Panc1 (cell line): ENCODE data around the gene SPO11. TPM values are rescaled to one million over a fixed set of nuclear protein-coding genes. Genes with fewer than 3 reads are reported as not detected.

Source experiments
- ATAC-seq: fragments of 200-7000 bp; cut with Tn5 transposase; 2 replicates; pipeline ENCODE4 v1.9.1; 2020; ENCODE audit warnings: mild to moderate bottlenecking, moderate library complexity
- BruUV-seq: library from RNA; stranded (reverse); fragments of 400-500 nt; replicated peaks from 2 replicates; lab custom pipeline; 2021; lab: Mats Ljungman, UMichigan
- CTCF ChIA-PET: fragments of 300-600 bp; sonication (Branson Sonifier 250); formaldehyde crosslinking; loops from one replicate; lab custom pipeline; 2022; ENCODE audit warnings: antibody characterized with exemption; lab: Charles Lee
- POLR2A ChIA-PET: fragments of 300-600 bp; sonication (Branson Sonifier 250); formaldehyde crosslinking; loops from one replicate; lab custom pipeline; 2022; ENCODE audit warnings: antibody characterized with exemption; lab: Charles Lee
- DNase-seq: peaks from one replicate; pipeline ENCODE4 v3.0.0-alpha.2; 2010; ENCODE audit warnings: low read depth, low spot score
- H3K27ac ChIP-seq: 2 replicates; pipeline ENCODE4 v1.5.1; 2011; ENCODE audit warnings: mild to moderate bottlenecking, low read length, inconsistent platforms
- H3K27me3 ChIP-seq: fragments of 200-500 bp; sonication (Bioruptor generic); 2 replicates; pipeline ENCODE4 v1.6.0; 2014; ENCODE audit warnings: low read length, inconsistent platforms; ENCODE audit not compliant: control insufficient read depth, insufficient read depth
- H3K36me3 ChIP-seq: fragments of 200-500 bp; sonication (Bioruptor generic); 2 replicates; pipeline ENCODE4 v1.5.1; 2014; ENCODE audit warnings: inconsistent platforms, mild to moderate bottlenecking, low read length, moderate library complexity; ENCODE audit not compliant: control insufficient read depth, insufficient read depth
- H3K4me1 ChIP-seq: 2 replicates; pipeline ENCODE4 v1.5.1; 2011; ENCODE audit warnings: inconsistent platforms, mild to moderate bottlenecking, low read length, moderate library complexity; ENCODE audit not compliant: control insufficient read depth, insufficient read depth
- H3K4me3 ChIP-seq, 2 experiments: 2 replicates each; pipeline ENCODE4 v1.5.1; 2011 to 2012; ENCODE audit warnings: low read depth in 2 of 2, low read length in 2 of 2, mild to moderate bottlenecking in 2 of 2, inconsistent platforms in 1 of 2, moderate library complexity in 1 of 2
- H3K9me3 ChIP-seq: fragments of 200-500 bp; sonication (Bioruptor generic); 2 replicates; pipeline ENCODE4 v1.5.1; 2014; ENCODE audit warnings: low read depth, mild to moderate bottlenecking, inconsistent platforms, low read length, moderate library complexity; ENCODE audit not compliant: control insufficient read depth, insufficient read depth
- POLR2AphosphoS5 ChIP-seq: IDR thresholded peaks from 2 replicates; pipeline ENCODE4 v1.6.1; 2012; ENCODE audit warnings: mild to moderate bottlenecking, low read depth, low read length, moderate library complexity
- SIN3A ChIP-seq: IDR thresholded peaks from 2 replicates; pipeline ENCODE4 v1.6.1; 2012; ENCODE audit warnings: low read depth, mild to moderate bottlenecking, low read length, moderate library complexity, borderline replicate concordance; ENCODE audit not compliant: insufficient read depth
- TCF7L2 ChIP-seq: IDR thresholded peaks from 2 replicates; pipeline ENCODE4 v1.6.1; 2011; ENCODE audit warnings: mild to moderate bottlenecking, low read depth, low read length, inconsistent platforms
- in situ Hi-C: cut with HindIII; loops from 2 replicates; pipeline ENCODE4 v1.10.0; 2016; ENCODE audit warnings: low sequenced_read_pairs, low pct_unique_long_range_greater_than_20kb
- intact Hi-C: fragments of 100-400 bp; cut with micrococcal nuclease; formaldehyde crosslinking; loops from one replicate; pipeline ENCODE4 v1.10.0; 2022; ENCODE audit not compliant: unreplicated experiment
- total RNA-seq: library from RNA; stranded (reverse); gene quantifications from one replicate; pipeline ENCODE4 v1.2.1, GENCODE V29; 2021; ENCODE audit not compliant: unreplicated experiment
- TF ChIP-seq, protein P1 (sequence below), 2 experiments: IDR thresholded peaks; 2 replicates each; pipeline ENCODE4 v1.6.1; 2011 to 2012; ENCODE audit warnings: low read depth in 2 of 2, control low read depth in 1 of 2, low read length in 1 of 2, mild to moderate bottlenecking in 1 of 2, moderate library complexity in 1 of 2; ENCODE audit not compliant: insufficient read depth in 1 of 2
- TF ChIP-seq, protein P2 (sequence below): fragments of 450-650 bp; IDR thresholded peaks from 2 replicates; pipeline ENCODE4 v1.5.1; 2017; ENCODE audit warnings: mild to moderate bottlenecking

SPO11 gene
- total RNA-seq, 1 experiment from 2014 or later: not detected

- Histone ChIP-seq H3K9me3 (no peaks in the 10 kb centered on the region), H3K27ac (no peak overlapping the region), H3K4me3 (no peak overlapping the region), H3K4me1 (no peaks in the 10 kb centered on the region), H3K27me3 (no peaks in the 10 kb centered on the region), H3K36me3 (peaks cover 31% of the 10 kb centered on the region)
- BruUV-seq: no TSS peak
- in situ Hi-C loops (no loop called here), intact Hi-C loops (no loop called here)
- DNase-seq (no peak), ATAC-seq (no peak)
- ChIA-PET CTCF (no interaction called here), POLR2A (no interaction called here)
- no peak for TF ChIP-seq SIN3A
- no peak for TF ChIP-seq TCF7L2
- TF ChIP-seq, protein P1, sequence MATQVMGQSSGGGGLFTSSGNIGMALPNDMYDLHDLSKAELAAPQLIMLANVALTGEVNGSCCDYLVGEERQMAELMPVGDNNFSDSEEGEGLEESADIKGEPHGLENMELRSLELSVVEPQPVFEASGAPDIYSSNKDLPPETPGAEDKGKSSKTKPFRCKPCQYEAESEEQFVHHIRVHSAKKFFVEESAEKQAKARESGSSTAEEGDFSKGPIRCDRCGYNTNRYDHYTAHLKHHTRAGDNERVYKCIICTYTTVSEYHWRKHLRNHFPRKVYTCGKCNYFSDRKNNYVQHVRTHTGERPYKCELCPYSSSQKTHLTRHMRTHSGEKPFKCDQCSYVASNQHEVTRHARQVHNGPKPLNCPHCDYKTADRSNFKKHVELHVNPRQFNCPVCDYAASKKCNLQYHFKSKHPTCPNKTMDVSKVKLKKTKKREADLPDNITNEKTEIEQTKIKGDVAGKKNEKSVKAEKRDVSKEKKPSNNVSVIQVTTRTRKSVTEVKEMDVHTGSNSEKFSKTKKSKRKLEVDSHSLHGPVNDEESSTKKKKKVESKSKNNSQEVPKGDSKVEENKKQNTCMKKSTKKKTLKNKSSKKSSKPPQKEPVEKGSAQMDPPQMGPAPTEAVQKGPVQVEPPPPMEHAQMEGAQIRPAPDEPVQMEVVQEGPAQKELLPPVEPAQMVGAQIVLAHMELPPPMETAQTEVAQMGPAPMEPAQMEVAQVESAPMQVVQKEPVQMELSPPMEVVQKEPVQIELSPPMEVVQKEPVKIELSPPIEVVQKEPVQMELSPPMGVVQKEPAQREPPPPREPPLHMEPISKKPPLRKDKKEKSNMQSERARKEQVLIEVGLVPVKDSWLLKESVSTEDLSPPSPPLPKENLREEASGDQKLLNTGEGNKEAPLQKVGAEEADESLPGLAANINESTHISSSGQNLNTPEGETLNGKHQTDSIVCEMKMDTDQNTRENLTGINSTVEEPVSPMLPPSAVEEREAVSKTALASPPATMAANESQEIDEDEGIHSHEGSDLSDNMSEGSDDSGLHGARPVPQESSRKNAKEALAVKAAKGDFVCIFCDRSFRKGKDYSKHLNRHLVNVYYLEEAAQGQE (IDR thresholded peaks at IDR 0.05; ENCODE audit: insufficient read depth in 1 of 2, low read depth in 2 of 2, low read length in 1 of 2): no peak
- no peak for TF ChIP-seq POLR2AphosphoS5
- TF ChIP-seq, protein P2, sequence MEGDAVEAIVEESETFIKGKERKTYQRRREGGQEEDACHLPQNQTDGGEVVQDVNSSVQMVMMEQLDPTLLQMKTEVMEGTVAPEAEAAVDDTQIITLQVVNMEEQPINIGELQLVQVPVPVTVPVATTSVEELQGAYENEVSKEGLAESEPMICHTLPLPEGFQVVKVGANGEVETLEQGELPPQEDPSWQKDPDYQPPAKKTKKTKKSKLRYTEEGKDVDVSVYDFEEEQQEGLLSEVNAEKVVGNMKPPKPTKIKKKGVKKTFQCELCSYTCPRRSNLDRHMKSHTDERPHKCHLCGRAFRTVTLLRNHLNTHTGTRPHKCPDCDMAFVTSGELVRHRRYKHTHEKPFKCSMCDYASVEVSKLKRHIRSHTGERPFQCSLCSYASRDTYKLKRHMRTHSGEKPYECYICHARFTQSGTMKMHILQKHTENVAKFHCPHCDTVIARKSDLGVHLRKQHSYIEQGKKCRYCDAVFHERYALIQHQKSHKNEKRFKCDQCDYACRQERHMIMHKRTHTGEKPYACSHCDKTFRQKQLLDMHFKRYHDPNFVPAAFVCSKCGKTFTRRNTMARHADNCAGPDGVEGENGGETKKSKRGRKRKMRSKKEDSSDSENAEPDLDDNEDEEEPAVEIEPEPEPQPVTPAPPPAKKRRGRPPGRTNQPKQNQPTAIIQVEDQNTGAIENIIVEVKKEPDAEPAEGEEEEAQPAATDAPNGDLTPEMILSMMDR: no peak
Measured at GRCh38 chr20:57372581-57373350, 43.2 kb downstream of the SPO11 start.

GRCh38 chr20:57374343-57374930 lies 44.8 kb downstream of the SPO11 start:
- Histone ChIP-seq H3K27me3 (no peaks in the 10 kb centered on the region), H3K9me3 (no peaks in the 10 kb centered on the region), H3K36me3 (peaks cover 19% of the 10 kb centered on the region), H3K27ac (no peak overlapping the region), H3K4me1 (no peaks in the 10 kb centered on the region), H3K4me3 (no peak overlapping the region)
- intact Hi-C loops (no loop called here), in situ Hi-C loops (no loop called here)
- ChIA-PET CTCF (no interaction called here), POLR2A (no interaction called here)
- no peak for DNase-seq
- no peak for ATAC-seq
- TF ChIP-seq POLR2AphosphoS5 (no peak), TCF7L2 (no peak), SIN3A (no peak)
- TF ChIP-seq, protein P2: no peak
- TF ChIP-seq, protein P1 (IDR thresholded peaks at IDR 0.05; ENCODE audit: insufficient read depth in 1 of 2, low read depth in 2 of 2, low read length in 1 of 2): no peak
- BruUV-seq: no TSS peak
